ENCODE measurements around the gene TFDP1. TPM values are rescaled to one million over a fixed set of nuclear protein-coding genes. Genes with fewer than 3 reads are reported as not detected.
A peak's percentile ranks its signal among the peaks of the same experiment; 100 is the strongest.

The TFDP1 gene
- total and polyA plus RNA-seq, 10 donors = 21.7 to 91.7 (median 51.7) TPM

DNA sequence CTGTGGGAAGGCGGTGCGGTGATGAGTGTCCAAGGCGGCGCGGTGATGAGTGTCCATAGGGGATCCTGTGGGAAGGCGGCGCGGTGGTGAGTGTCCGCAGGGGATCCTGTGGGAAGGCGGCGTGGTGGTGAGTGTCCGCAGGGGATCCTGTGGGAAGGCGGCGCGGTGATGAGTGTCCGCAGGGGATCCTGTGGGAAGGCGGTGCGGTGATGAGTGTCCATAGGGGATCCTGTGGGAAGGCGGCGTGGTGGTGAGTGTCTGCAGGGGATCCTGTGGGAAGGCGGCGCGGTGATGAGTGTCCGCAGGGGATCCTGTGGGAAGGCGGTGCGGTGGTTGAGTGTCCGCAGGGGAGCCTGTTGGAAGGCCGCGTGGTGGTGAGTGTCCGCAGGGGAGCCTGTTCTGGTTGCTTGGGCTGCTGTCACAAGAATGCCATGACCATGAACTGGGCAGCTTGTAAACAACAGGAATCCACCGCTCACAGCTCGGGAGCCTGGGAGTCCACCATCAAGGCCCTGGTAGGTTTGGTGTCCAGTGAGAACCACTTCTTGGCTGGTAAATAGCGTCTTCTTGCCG lies 21.4 kb downstream of the TFDP1 start:
- peak overlapping the region in 1 of 8 donors; percentile 51 for H3K4me3 ChIP-seq
- H3K27me3 ChIP-seq (replicated peaks in 1 of 7) = no peaks in the 10 kb centered on the region
- peaks cover 0 to 52% (median 21%) of the 10 kb centered on the region in 6 donors for H3K4me1 ChIP-seq
- peak overlapping the region in 5 of 8 donors; percentile 69 to 89 (median 84) for H3K27ac ChIP-seq
- intact Hi-C loops (cut with DNase I; ENCODE audit: low total_unique reads) = no loop called here
- no peak for DNase-seq
- WGBS, 5 donors = 94 to 98% (median 97%) methylated on average over 28 to 34 of the region's 34 CpGs
- peaks cover 0 to 71% (median 4%) of the 10 kb centered on the region in 6 donors for H3K36me3 ChIP-seq
- TF ChIP-seq POLR2AphosphoS5 (IDR thresholded peaks at IDR 0.05) = no peak
- no peak for TF ChIP-seq POLR2A (IDR thresholded peaks at IDR 0.05)
- TF ChIP-seq, protein P1, sequence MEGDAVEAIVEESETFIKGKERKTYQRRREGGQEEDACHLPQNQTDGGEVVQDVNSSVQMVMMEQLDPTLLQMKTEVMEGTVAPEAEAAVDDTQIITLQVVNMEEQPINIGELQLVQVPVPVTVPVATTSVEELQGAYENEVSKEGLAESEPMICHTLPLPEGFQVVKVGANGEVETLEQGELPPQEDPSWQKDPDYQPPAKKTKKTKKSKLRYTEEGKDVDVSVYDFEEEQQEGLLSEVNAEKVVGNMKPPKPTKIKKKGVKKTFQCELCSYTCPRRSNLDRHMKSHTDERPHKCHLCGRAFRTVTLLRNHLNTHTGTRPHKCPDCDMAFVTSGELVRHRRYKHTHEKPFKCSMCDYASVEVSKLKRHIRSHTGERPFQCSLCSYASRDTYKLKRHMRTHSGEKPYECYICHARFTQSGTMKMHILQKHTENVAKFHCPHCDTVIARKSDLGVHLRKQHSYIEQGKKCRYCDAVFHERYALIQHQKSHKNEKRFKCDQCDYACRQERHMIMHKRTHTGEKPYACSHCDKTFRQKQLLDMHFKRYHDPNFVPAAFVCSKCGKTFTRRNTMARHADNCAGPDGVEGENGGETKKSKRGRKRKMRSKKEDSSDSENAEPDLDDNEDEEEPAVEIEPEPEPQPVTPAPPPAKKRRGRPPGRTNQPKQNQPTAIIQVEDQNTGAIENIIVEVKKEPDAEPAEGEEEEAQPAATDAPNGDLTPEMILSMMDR (IDR thresholded peaks at IDR 0.05 in 8 of 11, conservative IDR thresholded peaks at IDR 0.05 in 3 of 11) = no peak
- no peaks in the 10 kb centered on the region for H3K9me3 ChIP-seq

DNA sequence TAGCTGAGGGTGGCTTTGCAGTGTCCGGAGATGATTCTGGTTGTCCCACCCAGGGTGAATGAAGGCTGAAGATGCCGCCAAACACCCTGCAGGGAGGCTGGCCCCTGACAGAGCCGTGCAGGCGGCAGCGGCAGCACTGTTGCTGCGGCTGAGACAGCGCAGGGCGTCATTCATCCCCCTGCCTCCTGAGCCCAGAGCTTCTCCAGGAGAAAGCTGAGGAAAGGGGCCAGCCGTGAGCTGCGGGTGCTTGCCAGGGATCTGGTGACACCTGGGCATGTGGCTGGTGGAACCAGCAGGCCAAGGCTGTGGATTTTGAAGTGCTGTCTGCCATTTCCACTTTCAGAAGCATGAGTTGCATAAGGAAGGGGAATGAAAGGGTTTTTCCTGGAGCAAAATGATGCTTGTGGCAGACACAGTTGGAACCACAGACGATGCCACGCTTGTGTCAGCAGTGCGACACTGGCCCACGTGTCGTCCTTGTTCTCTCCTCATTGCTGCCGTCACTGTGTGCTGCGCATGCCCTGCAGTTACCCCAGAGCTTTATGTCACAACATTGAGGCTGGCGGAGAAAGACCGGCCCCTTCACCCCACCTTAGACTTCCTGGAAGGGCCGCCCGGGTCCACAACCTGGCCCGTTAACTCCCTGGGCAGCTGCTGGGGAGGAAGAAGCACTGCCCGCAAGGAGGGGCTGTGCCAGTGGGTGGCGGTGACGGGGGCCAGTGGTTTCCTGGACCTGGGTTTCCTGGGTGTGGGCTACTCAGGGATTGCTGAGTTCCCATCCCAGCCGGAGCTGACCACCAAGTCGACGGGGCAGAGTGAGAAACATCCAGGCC lies 22.7 kb downstream of the TFDP1 start:
- intact Hi-C loops (cut with DNase I; ENCODE audit: low total_unique reads) = no loop called here
- peak overlapping the region in 7 of 8 donors; percentile 48 to 89 (median 84) for H3K27ac ChIP-seq
- H3K4me3 ChIP-seq = peak overlapping the region in 2 of 8 donors; percentile 4 to 51
- peaks cover 0 to 65% (median 23%) of the 10 kb centered on the region in 6 donors for H3K4me1 ChIP-seq
- no peaks in the 10 kb centered on the region for H3K27me3 ChIP-seq (replicated peaks in 1 of 7)
- TF ChIP-seq, protein P1 (IDR thresholded peaks at IDR 0.05 in 8 of 11, conservative IDR thresholded peaks at IDR 0.05 in 3 of 11) = peak in 2 of 11 experiments; percentile 11 to 18
- TF ChIP-seq POLR2AphosphoS5 (IDR thresholded peaks at IDR 0.05) (peak; percentile 5 to 84 (median 24)), POLR2A (IDR thresholded peaks at IDR 0.05) (no peak)
- peaks cover 0 to 78% (median 17%) of the 10 kb centered on the region in 6 donors for H3K36me3 ChIP-seq
- peak; percentile 91 for DNase-seq
- H3K9me3 ChIP-seq = no peaks in the 10 kb centered on the region
- 55 to 80% (median 70%) methylated on average over 17 to 28 of the region's 28 CpGs for WGBS, 5 donors

DNA sequence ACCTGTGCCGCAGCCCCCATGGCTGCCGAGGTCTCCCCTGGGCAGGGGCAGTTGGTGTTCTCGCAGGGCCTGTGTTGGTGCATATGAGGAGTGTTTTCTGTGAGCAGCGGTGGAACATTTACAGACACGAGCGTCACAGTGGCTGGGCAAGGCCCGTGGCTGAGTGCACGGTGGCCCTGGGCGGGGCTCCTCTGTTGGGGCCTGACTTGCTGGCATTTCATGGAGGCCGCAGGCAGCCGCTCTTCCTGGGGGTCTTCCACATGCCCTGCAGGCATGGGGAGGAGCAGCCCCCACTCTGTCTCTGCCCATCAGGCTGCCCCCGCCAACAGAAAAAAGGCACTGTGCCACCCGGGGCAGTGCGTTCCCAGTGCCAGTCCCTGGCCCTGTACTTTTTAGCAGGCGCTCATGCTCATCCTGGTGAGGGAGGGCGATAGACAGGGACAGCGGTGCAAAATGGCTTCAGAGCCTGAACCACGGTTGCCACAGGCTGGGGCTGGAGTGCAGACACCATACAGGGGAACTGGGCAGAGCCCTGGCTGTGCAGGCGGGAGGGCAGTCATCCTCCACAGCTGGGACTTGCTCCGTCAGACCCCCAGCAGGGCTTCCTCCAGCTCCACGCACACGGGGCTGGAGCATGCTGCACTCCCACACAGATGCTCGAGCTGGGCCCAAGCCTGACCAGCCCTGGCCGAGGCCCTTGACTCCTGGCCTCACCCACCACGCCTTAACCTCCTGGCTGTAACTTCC lies 23.5 kb downstream of the TFDP1 start:
- no peaks in the 10 kb centered on the region for H3K9me3 ChIP-seq
- intact Hi-C loops (cut with DNase I; ENCODE audit: low total_unique reads) = no loop called here
- peaks cover 0 to 86% (median 20%) of the 10 kb centered on the region in 6 donors for H3K36me3 ChIP-seq
- peak overlapping the region in 7 of 8 donors; percentile 48 to 89 (median 84) for H3K27ac ChIP-seq
- peak overlapping the region in 1 of 8 donors; percentile 51 for H3K4me3 ChIP-seq
- DNase-seq = no peak
- peaks cover 0 to 66% (median 23%) of the 10 kb centered on the region in 6 donors for H3K4me1 ChIP-seq
- WGBS, 5 donors = 62 to 89% (median 75%) methylated on average over 14 to 25 of the region's 25 CpGs
- TF ChIP-seq POLR2AphosphoS5 (IDR thresholded peaks at IDR 0.05) (no peak), POLR2A (IDR thresholded peaks at IDR 0.05) (no peak)
- TF ChIP-seq, protein P1 (IDR thresholded peaks at IDR 0.05 in 8 of 11, conservative IDR thresholded peaks at IDR 0.05 in 3 of 11) = no peak
- H3K27me3 ChIP-seq (replicated peaks in 1 of 7) = no peaks in the 10 kb centered on the region

Measured in spleen (tissue), 11 donors.